SK-N-SH (cell line): ENCODE data around the gene CHST11.

Experiments
- CHD2 ChIP-seq: fragments of 150-350 bp; IDR thresholded peaks from 2 replicates; pipeline ENCODE4 v1.6.1; 2018; ENCODE audit warnings: low read length; ENCODE audit not compliant: partially characterized antibody
- CTCF ChIP-seq: fragments of 200-600 bp; sonication (generic); IDR thresholded peaks from 2 replicates; pipeline ENCODE4 v1.6.1; 2017; ENCODE audit warnings: antibody characterized with exemption, mild to moderate bottlenecking, moderate library complexity
- POLR2AphosphoS5 ChIP-seq: IDR thresholded peaks from 2 replicates; pipeline ENCODE4 v1.6.1; 2012; ENCODE audit warnings: low read depth, low read length
- REST ChIP-seq: IDR thresholded peaks from 2 replicates; pipeline ENCODE4 v1.6.1; 2012; ENCODE audit warnings: mild to moderate bottlenecking, low read depth, low read length, moderate library complexity

- TF ChIP-seq CHD2 (no peak), POLR2AphosphoS5 (no peak; the same call in 1 of the 2 replicates), CTCF (no peak), REST (no peak)
Observed at GRCh38 chr12:104578453-104578852, 121.7 kb downstream of the CHST11 start.
